Left ventricle myocardium inferior (tissue), 1 donor: ENCODE data around the gene RNGTT. TPM values are rescaled to one million over a fixed set of nuclear protein-coding genes. Genes with fewer than 3 reads are reported as not detected.

Experiments used
- DNase-seq: peaks from one replicate; pipeline ENCODE4 v3.0.0-alpha.2; 2020
- H3K27ac ChIP-seq: fragments of 200-600 bp; replicated peaks from 2 replicates; pipeline ENCODE4 v1.8.0; 2021
- H3K27me3 ChIP-seq: fragments of 200-600 bp; 2 replicates; pipeline ENCODE4 v1.8.0; 2021; ENCODE audit warnings: low read depth
- H3K36me3 ChIP-seq: fragments of 200-600 bp; 2 replicates; pipeline ENCODE4 v1.8.0; 2021
- H3K4me1 ChIP-seq: fragments of 200-600 bp; 2 replicates; pipeline ENCODE4 v1.8.0; 2021
- H3K4me3 ChIP-seq: fragments of 200-600 bp; 2 replicates; pipeline ENCODE4 v1.8.0; 2021; ENCODE audit warnings: mild to moderate bottlenecking, moderate library complexity
- H3K9me3 ChIP-seq: fragments of 200-600 bp; replicated peaks from 2 replicates; pipeline ENCODE4 v1.8.0; 2021
- intact Hi-C: fragments of 100-400 bp; cut with micrococcal nuclease; formaldehyde crosslinking; loops from one replicate; pipeline ENCODE4 v1.11.0; 2022
- total RNA-seq: library from RNA; stranded (reverse); fragmentation: NEBNext Ultra II Directional; extraction: Animal tissue kit (Norgen Biotek cat#: 25700); gene quantifications from one replicate; pipeline ENCODE4 v1.2.1, GENCODE V29; 2021
- TF ChIP-seq, protein P1 (sequence below): fragments of 200-600 bp; IDR thresholded peaks from 2 replicates; pipeline ENCODE4 v1.8.0; 2021; ENCODE audit warnings: antibody characterized with exemption, mild to moderate bottlenecking, borderline replicate concordance
- donor health status: DM: no; HTN: yes; CAD: no; lungs with severe emphysema.

The RNGTT gene
- total RNA-seq, 1 donor from 2014 or later = 9.1 TPM

DNA sequence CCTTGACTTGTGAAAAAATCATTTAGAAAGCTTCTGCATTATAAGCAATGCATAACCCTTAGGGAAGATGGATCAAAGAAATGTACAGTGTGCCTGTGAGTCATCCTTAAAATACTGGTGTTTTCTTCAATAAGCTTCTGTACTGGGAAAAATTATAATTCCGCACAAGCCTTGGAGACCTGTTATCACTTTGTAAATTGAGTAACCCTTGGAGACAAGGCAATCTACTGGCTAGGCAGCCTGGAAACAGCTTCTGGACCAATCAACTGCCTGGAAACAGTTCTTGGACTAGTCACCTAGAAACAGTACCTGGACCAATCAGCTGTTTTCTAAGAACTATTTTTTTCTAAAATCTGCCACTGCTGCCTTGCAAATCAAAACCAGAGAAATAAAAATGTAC is 25.8 kb upstream of the RNGTT start:
- DNase-seq = no peak
- H3K9me3 ChIP-seq = no peaks in the 10 kb centered on the region
- H3K27ac ChIP-seq = no peak overlapping the region
- H3K4me1 ChIP-seq = no peaks in the 10 kb centered on the region
- TF ChIP-seq, protein P1, sequence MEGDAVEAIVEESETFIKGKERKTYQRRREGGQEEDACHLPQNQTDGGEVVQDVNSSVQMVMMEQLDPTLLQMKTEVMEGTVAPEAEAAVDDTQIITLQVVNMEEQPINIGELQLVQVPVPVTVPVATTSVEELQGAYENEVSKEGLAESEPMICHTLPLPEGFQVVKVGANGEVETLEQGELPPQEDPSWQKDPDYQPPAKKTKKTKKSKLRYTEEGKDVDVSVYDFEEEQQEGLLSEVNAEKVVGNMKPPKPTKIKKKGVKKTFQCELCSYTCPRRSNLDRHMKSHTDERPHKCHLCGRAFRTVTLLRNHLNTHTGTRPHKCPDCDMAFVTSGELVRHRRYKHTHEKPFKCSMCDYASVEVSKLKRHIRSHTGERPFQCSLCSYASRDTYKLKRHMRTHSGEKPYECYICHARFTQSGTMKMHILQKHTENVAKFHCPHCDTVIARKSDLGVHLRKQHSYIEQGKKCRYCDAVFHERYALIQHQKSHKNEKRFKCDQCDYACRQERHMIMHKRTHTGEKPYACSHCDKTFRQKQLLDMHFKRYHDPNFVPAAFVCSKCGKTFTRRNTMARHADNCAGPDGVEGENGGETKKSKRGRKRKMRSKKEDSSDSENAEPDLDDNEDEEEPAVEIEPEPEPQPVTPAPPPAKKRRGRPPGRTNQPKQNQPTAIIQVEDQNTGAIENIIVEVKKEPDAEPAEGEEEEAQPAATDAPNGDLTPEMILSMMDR = no peak
- H3K27me3 ChIP-seq = no peaks in the 10 kb centered on the region
- intact Hi-C loops = loop anchor here (10.0 kb wide), 1 partner anchor 96 kb away; the partner anchor contains the start of gene PNRC1
- H3K4me3 ChIP-seq = no peak overlapping the region
- H3K36me3 ChIP-seq = no peaks in the 10 kb centered on the region

- DNase-seq = no peak
- Histone ChIP-seq H3K36me3 (no peaks in the 10 kb centered on the region), H3K27me3 (no peaks in the 10 kb centered on the region), H3K4me3 (no peak overlapping the region), H3K27ac (no peak overlapping the region), H3K9me3 (no peaks in the 10 kb centered on the region), H3K4me1 (peaks cover 6% of the 10 kb centered on the region)
- TF ChIP-seq, protein P1 = no peak
- intact Hi-C loops = loop anchor here (10.0 kb wide), 1 partner anchor 97 kb away; the partner anchor contains the start of gene PNRC1
Measured at GRCh38 chr6:88987922-88988321, 24.5 kb upstream of the RNGTT start.

- DNase-seq = no peak
- H3K4me1 ChIP-seq = peaks cover 8% of the 10 kb centered on the region
- H3K36me3 ChIP-seq = no peaks in the 10 kb centered on the region
- TF ChIP-seq, protein P1 = no peak
- H3K4me3 ChIP-seq = no peak overlapping the region
- intact Hi-C loops = loop anchor here (10.0 kb wide), 1 partner anchor 99 kb away; the partner anchor contains the start of gene PNRC1
- H3K27me3 ChIP-seq = no peaks in the 10 kb centered on the region
- H3K9me3 ChIP-seq = no peaks in the 10 kb centered on the region
- no peak overlapping the region for H3K27ac ChIP-seq
Measured at GRCh38 chr6:88985901-88986300, 22.5 kb upstream of the RNGTT start.

- Histone ChIP-seq H3K4me1 (peaks cover 8% of the 10 kb centered on the region), H3K27me3 (no peaks in the 10 kb centered on the region), H3K27ac (no peak overlapping the region), H3K9me3 (no peaks in the 10 kb centered on the region), H3K4me3 (no peak overlapping the region), H3K36me3 (no peaks in the 10 kb centered on the region)
- intact Hi-C loops = loop anchor here (10.0 kb wide), 1 partner anchor 100 kb away; the partner anchor contains the start of gene PNRC1
- TF ChIP-seq, protein P1 = no peak
- DNase-seq = no peak
Measured at GRCh38 chr6:88984606-88985005, 21.2 kb upstream of the RNGTT start.

DNA sequence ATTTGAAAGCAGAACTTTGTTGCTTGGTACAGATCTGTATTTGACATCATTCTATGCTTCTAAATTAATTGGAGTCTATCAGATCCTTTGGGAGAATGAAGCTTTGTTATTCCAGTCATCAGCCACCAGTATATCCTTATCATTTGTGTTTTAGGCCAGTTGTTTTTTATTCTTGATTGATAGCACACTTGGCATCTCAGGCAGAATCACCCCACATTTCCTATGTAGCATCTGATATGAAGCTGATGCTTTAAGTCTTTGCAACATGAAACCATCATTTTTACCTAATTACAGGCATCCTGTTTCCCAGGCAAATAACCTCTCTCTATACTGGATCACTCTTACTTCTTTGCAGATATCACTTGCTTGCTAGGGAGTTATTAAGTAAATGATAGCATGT is 20.7 kb upstream of the RNGTT start:
- H3K36me3 ChIP-seq = no peaks in the 10 kb centered on the region
- no peak for DNase-seq
- H3K27ac ChIP-seq = no peak overlapping the region
- intact Hi-C loops = loop anchor here (10.0 kb wide), 1 partner anchor 101 kb away; the partner anchor contains the start of gene PNRC1
- no peak overlapping the region for H3K4me3 ChIP-seq
- TF ChIP-seq, protein P1 = no peak
- peaks cover 8% of the 10 kb centered on the region for H3K4me1 ChIP-seq
- H3K9me3 ChIP-seq = no peaks in the 10 kb centered on the region
- no peaks in the 10 kb centered on the region for H3K27me3 ChIP-seq
